ENCODE results near the gene MPZL1.

Gene MPZL1

DNA sequence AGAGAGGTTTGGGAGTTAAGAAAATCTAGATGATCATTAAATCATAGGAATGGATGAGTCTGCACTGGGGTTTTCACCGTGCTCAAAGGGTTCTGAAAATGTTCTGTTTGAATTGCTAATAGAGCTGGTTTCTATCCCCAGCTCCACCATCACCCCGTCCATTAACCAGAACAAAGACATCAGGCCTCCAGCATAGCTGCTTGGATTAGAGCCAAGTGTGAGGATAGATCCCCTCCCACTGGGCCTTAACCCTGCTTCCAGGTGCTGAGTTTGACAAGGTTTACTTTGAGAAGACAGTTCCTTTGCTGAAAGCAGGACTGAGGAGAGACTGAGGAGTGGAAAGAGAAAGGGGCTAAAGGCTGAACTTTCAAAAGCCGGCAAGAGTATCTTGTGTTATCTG is 48.3 kb downstream of the MPZL1 start:
- TF ChIP-seq, protein P1, sequence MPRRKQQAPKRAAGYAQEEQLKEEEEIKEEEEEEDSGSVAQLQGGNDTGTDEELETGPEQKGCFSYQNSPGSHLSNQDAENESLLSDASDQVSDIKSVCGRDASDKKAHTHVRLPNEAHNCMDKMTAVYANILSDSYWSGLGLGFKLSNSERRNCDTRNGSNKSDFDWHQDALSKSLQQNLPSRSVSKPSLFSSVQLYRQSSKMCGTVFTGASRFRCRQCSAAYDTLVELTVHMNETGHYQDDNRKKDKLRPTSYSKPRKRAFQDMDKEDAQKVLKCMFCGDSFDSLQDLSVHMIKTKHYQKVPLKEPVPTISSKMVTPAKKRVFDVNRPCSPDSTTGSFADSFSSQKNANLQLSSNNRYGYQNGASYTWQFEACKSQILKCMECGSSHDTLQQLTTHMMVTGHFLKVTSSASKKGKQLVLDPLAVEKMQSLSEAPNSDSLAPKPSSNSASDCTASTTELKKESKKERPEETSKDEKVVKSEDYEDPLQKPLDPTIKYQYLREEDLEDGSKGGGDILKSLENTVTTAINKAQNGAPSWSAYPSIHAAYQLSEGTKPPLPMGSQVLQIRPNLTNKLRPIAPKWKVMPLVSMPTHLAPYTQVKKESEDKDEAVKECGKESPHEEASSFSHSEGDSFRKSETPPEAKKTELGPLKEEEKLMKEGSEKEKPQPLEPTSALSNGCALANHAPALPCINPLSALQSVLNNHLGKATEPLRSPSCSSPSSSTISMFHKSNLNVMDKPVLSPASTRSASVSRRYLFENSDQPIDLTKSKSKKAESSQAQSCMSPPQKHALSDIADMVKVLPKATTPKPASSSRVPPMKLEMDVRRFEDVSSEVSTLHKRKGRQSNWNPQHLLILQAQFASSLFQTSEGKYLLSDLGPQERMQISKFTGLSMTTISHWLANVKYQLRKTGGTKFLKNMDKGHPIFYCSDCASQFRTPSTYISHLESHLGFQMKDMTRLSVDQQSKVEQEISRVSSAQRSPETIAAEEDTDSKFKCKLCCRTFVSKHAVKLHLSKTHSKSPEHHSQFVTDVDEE (CRISPR knock-in tag; IDR thresholded peaks at IDR 0.05) = no peak
- TF ChIP-seq RARB (CRISPR knock-in tag; IDR thresholded peaks at IDR 0.05) = no peak
- TF ChIP-seq GLIS3 (CRISPR knock-in tag; IDR thresholded peaks at IDR 0.05) = no peak
- no peak for TF ChIP-seq ISL1 (CRISPR knock-in tag; IDR thresholded peaks at IDR 0.05)
- TF ChIP-seq OSR1 (CRISPR knock-in tag; IDR thresholded peaks at IDR 0.05) = no peak
- TF ChIP-seq SNAI2 (CRISPR knock-in tag; IDR thresholded peaks at IDR 0.05) = no peak
- TF ChIP-seq TCF4 (CRISPR knock-in tag; IDR thresholded peaks at IDR 0.05; ENCODE audit: borderline replicate concordance) = no peak
- no peak for TF ChIP-seq ARNTL (CRISPR knock-in tag; IDR thresholded peaks at IDR 0.05; ENCODE audit: borderline replicate concordance, low read depth)
- TF ChIP-seq, protein P2, sequence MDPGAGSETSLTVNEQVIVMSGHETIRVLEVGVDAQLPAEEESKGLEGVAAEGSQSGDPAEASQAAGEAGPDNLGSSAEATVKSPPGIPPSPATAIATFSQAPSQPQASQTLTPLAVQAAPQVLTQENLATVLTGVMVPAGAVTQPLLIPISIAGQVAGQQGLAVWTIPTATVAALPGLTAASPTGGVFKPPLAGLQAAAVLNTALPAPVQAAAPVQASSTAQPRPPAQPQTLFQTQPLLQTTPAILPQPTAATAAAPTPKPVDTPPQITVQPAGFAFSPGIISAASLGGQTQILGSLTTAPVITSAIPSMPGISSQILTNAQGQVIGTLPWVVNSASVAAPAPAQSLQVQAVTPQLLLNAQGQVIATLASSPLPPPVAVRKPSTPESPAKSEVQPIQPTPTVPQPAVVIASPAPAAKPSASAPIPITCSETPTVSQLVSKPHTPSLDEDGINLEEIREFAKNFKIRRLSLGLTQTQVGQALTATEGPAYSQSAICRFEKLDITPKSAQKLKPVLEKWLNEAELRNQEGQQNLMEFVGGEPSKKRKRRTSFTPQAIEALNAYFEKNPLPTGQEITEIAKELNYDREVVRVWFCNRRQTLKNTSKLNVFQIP (CRISPR knock-in tag; IDR thresholded peaks at IDR 0.05; ENCODE audit: borderline replicate concordance, low read depth) = no peak
- TF ChIP-seq ZNF565 (CRISPR knock-in tag; conservative IDR thresholded peaks at IDR 0.05; ENCODE audit: low read depth) = no peak
- no peak for TF ChIP-seq TOX (CRISPR knock-in tag; IDR thresholded peaks at IDR 0.05; ENCODE audit: borderline replicate concordance)
- TF ChIP-seq ZNF8 (CRISPR knock-in tag; IDR thresholded peaks at IDR 0.05) = no peak
- no peak for TF ChIP-seq CSDC2 (CRISPR knock-in tag; IDR thresholded peaks at IDR 0.05)
- ATAC-seq = no peak

DNA sequence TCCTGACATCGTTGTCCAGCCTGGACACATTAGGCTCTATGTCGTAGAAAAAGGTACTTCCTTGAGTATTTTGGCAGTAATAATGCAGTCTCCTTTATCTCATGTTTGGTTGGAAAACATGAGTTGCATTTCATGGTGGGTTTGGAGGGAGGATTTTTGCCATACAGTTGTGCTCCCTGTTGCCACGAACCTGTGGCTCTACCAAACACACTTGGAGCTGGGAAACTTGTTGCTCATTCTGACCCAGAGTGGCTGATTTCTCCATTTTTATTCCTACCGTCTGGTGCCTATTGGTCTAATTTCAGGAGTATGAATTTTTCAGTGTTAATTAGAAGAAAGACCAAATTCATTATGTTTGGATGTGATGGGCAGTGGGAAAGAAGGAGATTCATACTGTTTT is 50.7 kb downstream of the MPZL1 start:
- TF ChIP-seq, protein P3, sequence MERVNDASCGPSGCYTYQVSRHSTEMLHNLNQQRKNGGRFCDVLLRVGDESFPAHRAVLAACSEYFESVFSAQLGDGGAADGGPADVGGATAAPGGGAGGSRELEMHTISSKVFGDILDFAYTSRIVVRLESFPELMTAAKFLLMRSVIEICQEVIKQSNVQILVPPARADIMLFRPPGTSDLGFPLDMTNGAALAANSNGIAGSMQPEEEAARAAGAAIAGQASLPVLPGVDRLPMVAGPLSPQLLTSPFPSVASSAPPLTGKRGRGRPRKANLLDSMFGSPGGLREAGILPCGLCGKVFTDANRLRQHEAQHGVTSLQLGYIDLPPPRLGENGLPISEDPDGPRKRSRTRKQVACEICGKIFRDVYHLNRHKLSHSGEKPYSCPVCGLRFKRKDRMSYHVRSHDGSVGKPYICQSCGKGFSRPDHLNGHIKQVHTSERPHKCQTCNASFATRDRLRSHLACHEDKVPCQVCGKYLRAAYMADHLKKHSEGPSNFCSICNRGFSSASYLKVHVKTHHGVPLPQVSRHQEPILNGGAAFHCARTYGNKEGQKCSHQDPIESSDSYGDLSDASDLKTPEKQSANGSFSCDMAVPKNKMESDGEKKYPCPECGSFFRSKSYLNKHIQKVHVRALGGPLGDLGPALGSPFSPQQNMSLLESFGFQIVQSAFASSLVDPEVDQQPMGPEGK (CRISPR knock-in tag; IDR thresholded peaks at IDR 0.05; ENCODE audit: borderline replicate concordance) = no peak
- TF ChIP-seq SNAI2 (CRISPR knock-in tag; IDR thresholded peaks at IDR 0.05) = no peak
- no peak for TF ChIP-seq GLIS3 (CRISPR knock-in tag; IDR thresholded peaks at IDR 0.05)
- TF ChIP-seq ZNF565 (CRISPR knock-in tag; conservative IDR thresholded peaks at IDR 0.05; ENCODE audit: low read depth) = no peak
- no peak for TF ChIP-seq ZFP30 (CRISPR knock-in tag; IDR thresholded peaks at IDR 0.05)
- TF ChIP-seq TOX (CRISPR knock-in tag; IDR thresholded peaks at IDR 0.05; ENCODE audit: borderline replicate concordance) = no peak
- no peak for TF ChIP-seq PPARA (CRISPR knock-in tag; IDR thresholded peaks at IDR 0.05; ENCODE audit: borderline replicate concordance)
- TF ChIP-seq, protein P1 (CRISPR knock-in tag; IDR thresholded peaks at IDR 0.05) = no peak
- no peak for TF ChIP-seq ESRRG (CRISPR knock-in tag; IDR thresholded peaks at IDR 0.05)
- TF ChIP-seq ZNF70 (CRISPR knock-in tag; IDR thresholded peaks at IDR 0.05) = no peak
- TF ChIP-seq, protein P4, sequence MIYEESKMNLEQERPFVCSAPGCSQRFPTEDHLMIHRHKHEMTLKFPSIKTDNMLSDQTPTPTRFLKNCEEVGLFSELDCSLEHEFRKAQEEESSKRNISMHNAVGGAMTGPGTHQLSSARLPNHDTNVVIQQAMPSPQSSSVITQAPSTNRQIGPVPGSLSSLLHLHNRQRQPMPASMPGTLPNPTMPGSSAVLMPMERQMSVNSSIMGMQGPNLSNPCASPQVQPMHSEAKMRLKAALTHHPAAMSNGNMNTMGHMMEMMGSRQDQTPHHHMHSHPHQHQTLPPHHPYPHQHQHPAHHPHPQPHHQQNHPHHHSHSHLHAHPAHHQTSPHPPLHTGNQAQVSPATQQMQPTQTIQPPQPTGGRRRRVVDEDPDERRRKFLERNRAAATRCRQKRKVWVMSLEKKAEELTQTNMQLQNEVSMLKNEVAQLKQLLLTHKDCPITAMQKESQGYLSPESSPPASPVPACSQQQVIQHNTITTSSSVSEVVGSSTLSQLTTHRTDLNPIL (CRISPR knock-in tag; IDR thresholded peaks at IDR 0.05; ENCODE audit: low read depth) = no peak
- TF ChIP-seq ZFP3 (CRISPR knock-in tag; IDR thresholded peaks at IDR 0.05) = no peak
- no peak for TF ChIP-seq TCF4 (CRISPR knock-in tag; IDR thresholded peaks at IDR 0.05; ENCODE audit: borderline replicate concordance)
- no peak for TF ChIP-seq ZC3H10 (CRISPR knock-in tag; IDR thresholded peaks at IDR 0.05)
- TF ChIP-seq CSDC2 (CRISPR knock-in tag; IDR thresholded peaks at IDR 0.05) = no peak
- TF ChIP-seq, protein P2 (CRISPR knock-in tag; IDR thresholded peaks at IDR 0.05; ENCODE audit: borderline replicate concordance, low read depth) = no peak
- no peak for TF ChIP-seq ISL1 (CRISPR knock-in tag; IDR thresholded peaks at IDR 0.05)
- no peak for TF ChIP-seq ZNF8 (CRISPR knock-in tag; IDR thresholded peaks at IDR 0.05)
- no peak for TF ChIP-seq RARB (CRISPR knock-in tag; IDR thresholded peaks at IDR 0.05)
- no peak for ATAC-seq
